Measurements from ENCODE around the gene EMB.
"Not testable (repeated sequence)": the region's sequence is repeated elsewhere in the genome, so short reads cannot be mapped to it uniquely, and the experiment has no call there.

EMB gene

GRCh38 chr5:50440651-50441492 lies at the start of gene EMB:
EMB (minus strand) TSS chr5:50441288; CDS start chr5:50441151, 137 bp downstream.
- H3K4me3 Mint-ChIP-seq, result peak within 1 kb of the TSS; percentile 92 to 93
- H3K27me3 Mint-ChIP-seq, result no peaks in the 10 kb centered on the region
- peak within 1 kb of the TSS; percentile 96 to 98 for H3K27ac Mint-ChIP-seq
- ATAC-seq (peak; percentile 80), DNase-seq (peak; percentile 79 to 84)
- peaks cover 75% of the 10 kb centered on the region for H3K4me1 Mint-ChIP-seq
- H3K9me3 Mint-ChIP-seq, result no peaks in the 10 kb centered on the region

DNA sequence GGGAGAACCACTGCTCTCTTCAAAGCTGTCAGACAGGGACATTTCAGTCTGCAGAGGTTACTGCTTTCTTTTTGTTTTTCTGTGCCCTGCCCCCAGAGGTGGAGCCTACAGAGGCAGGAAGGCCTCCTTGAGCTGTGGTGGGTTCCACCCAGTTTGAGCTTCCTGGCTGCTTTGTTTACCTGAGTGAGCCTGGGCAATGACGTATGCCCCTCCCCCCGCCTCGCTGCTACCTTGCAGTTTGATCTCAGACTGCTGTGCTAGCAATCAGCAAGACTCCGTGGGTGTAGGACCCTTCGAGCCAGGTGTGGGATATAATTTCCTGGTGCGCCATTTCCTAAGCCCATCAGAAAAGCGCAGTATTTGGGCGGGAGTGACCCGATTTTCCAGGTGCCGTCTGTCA lies 48.4 kb upstream of the EMB start:
- ATAC-seq, H3K4me3 Mint-ChIP-seq, H3K27ac Mint-ChIP-seq, DNase-seq, H3K27me3 Mint-ChIP-seq: not testable (repeated sequence)
- Mint-ChIP-seq H3K9me3 (peaks cover 10 to 27% of the 10 kb centered on the region in 2 donors), H3K4me1 (peaks cover 13% of the 10 kb centered on the region)

- not testable (repeated sequence) for DNase-seq, H3K4me3 Mint-ChIP-seq, H3K27ac Mint-ChIP-seq, H3K27me3 Mint-ChIP-seq, ATAC-seq
- Mint-ChIP-seq H3K9me3 (peaks cover 10 to 18% of the 10 kb centered on the region in 2 donors), H3K4me1 (peaks cover 30% of the 10 kb centered on the region)
Observed at GRCh38 chr5:50478790-50479189, 37.7 kb upstream of the EMB start.

DNA sequence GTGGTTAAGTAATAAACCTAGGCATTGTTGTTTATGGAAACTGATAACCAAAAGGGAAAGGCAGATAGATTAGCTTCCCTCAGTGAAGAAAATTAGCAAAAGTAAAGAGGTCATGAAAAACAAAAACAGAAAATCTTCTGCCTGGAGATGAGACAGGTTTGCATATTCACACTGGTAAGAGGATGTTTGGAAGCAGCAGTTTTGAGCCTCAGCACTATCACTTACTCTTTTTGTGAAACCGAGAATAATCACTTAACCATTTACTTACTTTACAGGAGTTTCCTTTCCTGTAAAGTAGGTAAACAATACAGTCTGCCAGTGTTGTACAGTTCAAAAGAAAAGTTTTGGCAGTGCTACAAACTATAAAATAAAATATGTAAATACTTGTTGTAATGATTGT lies 35.5 kb upstream of the EMB start:
- Mint-ChIP-seq H3K4me1 (peaks cover 30% of the 10 kb centered on the region), H3K9me3 (peaks cover 10 to 18% of the 10 kb centered on the region in 2 donors), H3K4me3 (no peak overlapping the region), H3K27me3 (no peaks in the 10 kb centered on the region), H3K27ac (no peak overlapping the region)
- ATAC-seq (peak; percentile 48), DNase-seq (no peak)

GRCh38 chr5:50465015-50465414 lies 23.9 kb upstream of the EMB start:
- H3K4me3 Mint-ChIP-seq, H3K4me1 Mint-ChIP-seq, DNase-seq, H3K27ac Mint-ChIP-seq, H3K27me3 Mint-ChIP-seq, ATAC-seq: not testable (repeated sequence)
- peaks cover 14 to 20% of the 10 kb centered on the region in 2 donors for H3K9me3 Mint-ChIP-seq

DNA sequence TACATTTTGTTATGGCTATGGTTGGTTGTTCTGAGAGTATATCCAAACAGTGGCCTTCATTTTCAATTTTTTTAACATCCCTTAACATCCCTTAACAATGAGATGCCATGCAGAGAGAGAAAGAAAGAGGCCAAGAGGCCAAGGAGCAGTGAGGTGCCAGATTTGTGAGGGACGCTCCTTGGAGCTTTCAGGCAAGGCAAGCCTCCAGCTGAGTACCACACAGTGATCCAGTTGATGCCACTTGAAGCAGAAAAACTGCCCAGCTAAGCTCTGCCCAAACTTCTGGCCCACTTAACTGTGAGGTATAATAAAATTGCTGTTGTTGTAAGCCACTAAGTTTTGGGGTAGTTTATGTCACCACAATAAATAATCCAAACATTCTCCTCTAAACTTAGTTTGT lies 22.6 kb upstream of the EMB start:
- peaks cover 11 to 13% of the 10 kb centered on the region in 2 donors for H3K9me3 Mint-ChIP-seq
- peaks cover 3% of the 10 kb centered on the region for H3K4me1 Mint-ChIP-seq
- DNase-seq (no peak), ATAC-seq (no peak)
- H3K4me3 Mint-ChIP-seq, result no peak overlapping the region
- no peak overlapping the region for H3K27ac Mint-ChIP-seq
- H3K27me3 Mint-ChIP-seq, result no peaks in the 10 kb centered on the region

GRCh38 chr5:50463047-50463446 lies 22.0 kb upstream of the EMB start:
- H3K4me3 Mint-ChIP-seq, result no peak overlapping the region
- no peak overlapping the region for H3K27ac Mint-ChIP-seq
- DNase-seq (no peak), ATAC-seq (no peak)
- H3K4me1 Mint-ChIP-seq, result peaks cover 9% of the 10 kb centered on the region
- H3K9me3 Mint-ChIP-seq, result peaks cover 6 to 13% of the 10 kb centered on the region in 2 donors
- H3K27me3 Mint-ChIP-seq, result no peaks in the 10 kb centered on the region

DNA sequence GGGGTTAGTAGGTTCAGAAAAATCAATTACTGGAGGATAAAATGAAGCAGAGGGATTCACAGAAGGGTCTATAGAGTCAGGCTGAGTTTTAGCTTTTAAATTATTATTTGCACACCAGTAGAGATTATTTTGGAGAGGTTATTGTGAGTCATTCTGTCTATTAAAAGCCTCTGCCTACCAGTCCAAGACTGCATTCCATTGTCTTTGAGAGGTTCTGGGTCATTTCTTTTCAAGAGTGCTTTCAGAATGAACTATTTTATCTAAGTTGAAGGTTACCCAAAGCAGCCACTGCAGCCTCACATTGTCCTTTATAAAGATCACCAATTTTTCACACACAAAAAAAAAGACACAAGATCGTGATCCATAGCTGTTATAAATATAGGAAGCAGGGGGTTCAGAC lies 21.5 kb upstream of the EMB start:
- Mint-ChIP-seq H3K9me3 (peaks cover 9 to 16% of the 10 kb centered on the region in 2 donors), H3K27ac (peak overlapping the region in 1 of 2 donors; percentile 77)
- not testable (repeated sequence) for H3K4me3 Mint-ChIP-seq, H3K27me3 Mint-ChIP-seq, DNase-seq, H3K4me1 Mint-ChIP-seq, ATAC-seq

DNA sequence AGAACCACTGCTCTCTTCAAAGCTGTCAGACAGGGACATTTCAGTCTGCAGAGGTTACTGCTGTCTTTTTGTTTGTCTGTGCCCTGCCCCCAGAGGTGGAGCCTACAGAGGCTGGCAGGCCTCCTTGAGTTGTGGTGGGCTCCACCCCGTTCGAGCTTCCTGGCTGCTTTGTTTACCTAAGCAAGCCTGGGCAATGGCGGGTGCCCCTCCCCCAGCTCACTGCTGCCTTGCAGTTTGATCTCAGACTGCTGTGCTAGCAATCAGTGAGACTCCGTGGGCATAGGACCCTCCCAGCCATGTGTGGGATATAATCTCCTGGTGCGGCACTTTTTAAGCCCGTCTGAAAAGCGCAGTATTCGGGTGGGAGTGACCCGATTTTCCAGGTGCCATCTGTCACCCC lies 17.3 kb upstream of the EMB start:
- not testable (repeated sequence) for H3K4me3 Mint-ChIP-seq, H3K4me1 Mint-ChIP-seq, DNase-seq, ATAC-seq, H3K27me3 Mint-ChIP-seq
- Mint-ChIP-seq H3K27ac (peak overlapping the region in 1 of 2 donors; percentile 71), H3K9me3 (peaks cover 21 to 45% of the 10 kb centered on the region in 2 donors)

GRCh38 chr5:50449241-50449640 lies 8.2 kb upstream of the EMB start:
- H3K9me3 Mint-ChIP-seq, result peaks cover 5 to 15% of the 10 kb centered on the region in 2 donors
- not testable (repeated sequence) for H3K27me3 Mint-ChIP-seq, H3K27ac Mint-ChIP-seq, H3K4me3 Mint-ChIP-seq, DNase-seq, ATAC-seq
- peaks cover 51% of the 10 kb centered on the region for H3K4me1 Mint-ChIP-seq

DNA sequence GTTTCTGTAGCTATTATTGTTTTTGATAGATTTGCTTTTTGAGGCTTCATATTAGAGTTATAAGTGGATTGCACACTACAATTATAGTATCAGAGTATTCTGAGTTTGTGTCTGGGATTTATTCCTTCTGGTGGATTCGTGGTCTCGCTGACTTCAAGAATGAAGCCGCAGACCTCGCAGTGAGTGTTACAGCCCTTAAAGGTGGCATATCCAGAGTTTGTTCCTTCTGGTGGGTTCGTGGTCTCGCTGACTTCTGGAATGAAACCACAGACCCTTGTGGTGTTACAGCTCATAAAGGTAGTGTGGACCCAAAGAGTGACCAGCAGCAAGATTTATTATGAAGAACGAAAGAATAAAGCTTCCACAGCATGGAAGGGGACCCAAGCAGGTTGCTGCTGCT lies 6.9 kb upstream of the EMB start:
- H3K4me1 Mint-ChIP-seq, result peaks cover 57% of the 10 kb centered on the region
- peaks cover 5 to 7% of the 10 kb centered on the region in 2 donors for H3K9me3 Mint-ChIP-seq
- ATAC-seq, result no peak
- no peak for DNase-seq
- no peak overlapping the region for H3K27ac Mint-ChIP-seq
- no peaks in the 10 kb centered on the region for H3K27me3 Mint-ChIP-seq
- no peak overlapping the region for H3K4me3 Mint-ChIP-seq

GRCh38 chr5:50447228-50447627 lies 6.1 kb upstream of the EMB start:
- DNase-seq (no peak), ATAC-seq (no peak)
- Mint-ChIP-seq H3K4me3 (no peak overlapping the region), H3K27me3 (no peaks in the 10 kb centered on the region), H3K9me3 (peaks cover 5 to 7% of the 10 kb centered on the region in 2 donors), H3K4me1 (peaks cover 64% of the 10 kb centered on the region), H3K27ac (no peak overlapping the region)

GRCh38 chr5:50445296-50445949 lies 4.3 kb upstream of the EMB start:
- H3K4me3 Mint-ChIP-seq, result peak overlapping the region; percentile 51 to 68
- peaks cover 0 to 7% of the 10 kb centered on the region in 2 donors for H3K9me3 Mint-ChIP-seq
- no peaks in the 10 kb centered on the region for H3K27me3 Mint-ChIP-seq
- ATAC-seq (peak; percentile 46), DNase-seq (no peak)
- peaks cover 70% of the 10 kb centered on the region for H3K4me1 Mint-ChIP-seq
- peak overlapping the region in 1 of 2 donors; percentile 55 for H3K27ac Mint-ChIP-seq

- H3K27ac Mint-ChIP-seq, result peak overlapping the region in 1 of 2 donors; percentile 59
- not testable (repeated sequence) for DNase-seq, ATAC-seq, H3K9me3 Mint-ChIP-seq, H3K27me3 Mint-ChIP-seq
- peak overlapping the region; percentile 5 to 9 for H3K4me3 Mint-ChIP-seq
- H3K4me1 Mint-ChIP-seq, result peaks cover 77% of the 10 kb centered on the region
Observed at GRCh38 chr5:50442559-50443539, 1.8 kb upstream of the EMB start.

DNA sequence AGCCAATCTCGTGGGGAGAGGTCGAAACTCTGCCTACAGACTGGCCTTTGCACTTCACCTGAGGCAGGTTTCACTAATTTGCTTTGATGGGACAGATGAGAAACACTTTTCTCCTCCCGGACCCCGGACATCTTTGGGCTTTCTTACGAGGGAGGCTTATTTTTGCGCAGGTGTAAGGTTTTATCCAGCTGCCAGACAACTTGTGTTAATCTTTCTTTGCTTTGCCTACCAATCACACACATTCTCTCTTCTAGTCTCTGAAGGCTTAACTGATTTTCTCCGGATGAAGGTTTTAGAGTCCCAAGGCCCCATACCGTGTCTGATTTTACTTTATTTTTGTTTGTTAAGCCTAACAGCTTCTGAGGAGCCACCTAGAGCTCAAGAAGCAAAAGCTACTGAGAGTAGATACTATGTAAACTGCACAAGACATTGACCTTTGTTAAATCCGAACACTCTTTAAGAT lies 436 bp upstream of the EMB start:
- H3K27me3 Mint-ChIP-seq, result no peaks in the 10 kb centered on the region
- no peak for DNase-seq
- peaks cover 0 to 2% of the 10 kb centered on the region in 2 donors for H3K9me3 Mint-ChIP-seq
- peak overlapping the region; percentile 96 to 98 for H3K27ac Mint-ChIP-seq
- peak; percentile 29 for ATAC-seq
- peak overlapping the region; percentile 92 to 93 for H3K4me3 Mint-ChIP-seq
- H3K4me1 Mint-ChIP-seq, result peaks cover 75% of the 10 kb centered on the region

Measured in stimulated activated naive CD8-positive, alpha-beta T cell treated with anti-CD3 and anti-CD28 coated beads, Interleukin-15, amount 100 ng/mL, for 72 hours (primary cell).